ENCODE measurements around the gene TLCD2. TPM values are rescaled to one million over a fixed set of nuclear protein-coding genes. Genes with fewer than 3 reads are reported as not detected.
"Not testable (repeated sequence)": the region's sequence is repeated elsewhere in the genome, so short reads cannot be mapped to it uniquely, and the experiment has no call there.

Gene TLCD2
- total RNA-seq, 1 donor from 2014 or later = 0.13 TPM

- Mint-ChIP-seq H3K27me3 (ENCODE audit: insufficient read depth) (no peaks in the 10 kb centered on the region), H3K4me1 (ENCODE audit: low read depth) (peaks cover 36% of the 10 kb centered on the region), H3K27ac (peak within 1 kb of the TSS; percentile 93), H3K9me3 (no peaks in the 10 kb centered on the region), H3K36me3 (ENCODE audit: low read depth) (peaks cover 48% of the 10 kb centered on the region), H3K4me3 (peak within 1 kb of the TSS; percentile 97)
- intact Hi-C loops (cut with micrococcal nuclease) = loop anchor here (1.0 to 2.0 kb wide), 5 partner anchors 32 to 652 kb away; partner anchors contain the start of genes RILP, TSR1 and WDR81
- peak; percentile 98 for DNase-seq (ENCODE audit: low spot score)
Observed at GRCh38 chr17:1684378-1685189, 25.6 kb downstream of the TLCD2 start, which contains the start of gene PRPF8. PRPF8 (minus strand) TSS chr17:1684867; CDS start chr17:1684571, 296 bp downstream.

- H3K36me3 Mint-ChIP-seq (ENCODE audit: low read depth) = peaks cover 59% of the 10 kb centered on the region
Observed at GRCh38 chr17:1683459-1683858, 26.7 kb downstream of the TLCD2 start.

GRCh38 chr17:1676401-1676800 lies 33.8 kb downstream of the TLCD2 start:
- peaks cover 13% of the 10 kb centered on the region for H3K4me1 Mint-ChIP-seq (ENCODE audit: low read depth)
- DNase-seq (ENCODE audit: low spot score) = no peak
- H3K27ac Mint-ChIP-seq = no peak overlapping the region
- H3K27me3 Mint-ChIP-seq (ENCODE audit: insufficient read depth) = no peaks in the 10 kb centered on the region
- peaks cover 72% of the 10 kb centered on the region for H3K36me3 Mint-ChIP-seq (ENCODE audit: low read depth)
- no peak overlapping the region for H3K4me3 Mint-ChIP-seq
- intact Hi-C loops (cut with micrococcal nuclease) = no loop called here
- H3K9me3 Mint-ChIP-seq = no peaks in the 10 kb centered on the region

More at GRCh38 chr17:1683459-1683858, 26.7 kb downstream of the TLCD2 start:
- Mint-ChIP-seq H3K27ac (peak overlapping the region; percentile 93), H3K4me1 (ENCODE audit: low read depth) (peaks cover 36% of the 10 kb centered on the region), H3K27me3 (ENCODE audit: insufficient read depth) (no peaks in the 10 kb centered on the region), H3K4me3 (peak overlapping the region; percentile 97), H3K9me3 (no peaks in the 10 kb centered on the region)
- DNase-seq (ENCODE audit: low spot score) = no peak
- intact Hi-C loops (cut with micrococcal nuclease) = no loop called here

- Mint-ChIP-seq H3K27me3 (ENCODE audit: insufficient read depth) (no peaks in the 10 kb centered on the region), H3K9me3 (no peaks in the 10 kb centered on the region), H3K27ac (no peak overlapping the region), H3K4me3 (no peak overlapping the region), H3K4me1 (ENCODE audit: low read depth) (peaks cover 14% of the 10 kb centered on the region), H3K36me3 (ENCODE audit: low read depth) (peaks cover 59% of the 10 kb centered on the region)
- no peak for DNase-seq (ENCODE audit: low spot score)
- intact Hi-C loops (cut with micrococcal nuclease) = no loop called here
Observed at GRCh38 chr17:1673041-1673785, 37.0 kb downstream of the TLCD2 start.

- intact Hi-C loops (cut with micrococcal nuclease) = not testable (repeated sequence)
Observed at GRCh38 chr17:1663934-1664333, 46.2 kb downstream of the TLCD2 start.

GRCh38 chr17:1661045-1661444 lies 49.1 kb downstream of the TLCD2 start:
- intact Hi-C loops (cut with micrococcal nuclease) = no loop called here
- Mint-ChIP-seq H3K36me3 (ENCODE audit: low read depth) (peaks cover 55% of the 10 kb centered on the region), H3K27ac (no peak overlapping the region), H3K9me3 (no peaks in the 10 kb centered on the region), H3K4me3 (no peak overlapping the region), H3K27me3 (ENCODE audit: insufficient read depth) (no peaks in the 10 kb centered on the region), H3K4me1 (ENCODE audit: low read depth) (no peaks in the 10 kb centered on the region)
- no peak for DNase-seq (ENCODE audit: low spot score)

More at GRCh38 chr17:1663934-1664333, 46.2 kb downstream of the TLCD2 start:
- not testable (repeated sequence) for H3K9me3 Mint-ChIP-seq; H3K27ac Mint-ChIP-seq; DNase-seq (ENCODE audit: low spot score); H3K27me3 Mint-ChIP-seq (ENCODE audit: insufficient read depth); H3K4me1 Mint-ChIP-seq (ENCODE audit: low read depth); H3K4me3 Mint-ChIP-seq
- peaks cover 47% of the 10 kb centered on the region for H3K36me3 Mint-ChIP-seq (ENCODE audit: low read depth)

GRCh38 chr17:1658100-1658499 lies 52.1 kb downstream of the TLCD2 start:
- Mint-ChIP-seq H3K36me3 (ENCODE audit: low read depth) (peaks cover 68% of the 10 kb centered on the region), H3K27ac (no peak overlapping the region), H3K27me3 (ENCODE audit: insufficient read depth) (no peaks in the 10 kb centered on the region), H3K9me3 (no peaks in the 10 kb centered on the region), H3K4me1 (ENCODE audit: low read depth) (no peaks in the 10 kb centered on the region), H3K4me3 (no peak overlapping the region)
- DNase-seq (ENCODE audit: low spot score) = no peak
- intact Hi-C loops (cut with micrococcal nuclease) = no loop called here

GRCh38 chr17:1653735-1654134 lies 56.4 kb downstream of the TLCD2 start:
- no peak overlapping the region for H3K27ac Mint-ChIP-seq
- DNase-seq (ENCODE audit: low spot score) = no peak
- H3K27me3 Mint-ChIP-seq (ENCODE audit: insufficient read depth) = no peaks in the 10 kb centered on the region
- H3K4me3 Mint-ChIP-seq = no peak overlapping the region
- intact Hi-C loops (cut with micrococcal nuclease) = no loop called here
- H3K4me1 Mint-ChIP-seq (ENCODE audit: low read depth) = no peaks in the 10 kb centered on the region
- peaks cover 65% of the 10 kb centered on the region for H3K36me3 Mint-ChIP-seq (ENCODE audit: low read depth)
- H3K9me3 Mint-ChIP-seq = no peaks in the 10 kb centered on the region

GRCh38 chr17:1652794-1653193 lies 57.4 kb downstream of the TLCD2 start:
- H3K9me3 Mint-ChIP-seq; H3K27ac Mint-ChIP-seq; H3K4me1 Mint-ChIP-seq (ENCODE audit: low read depth); intact Hi-C loops (cut with micrococcal nuclease); H3K27me3 Mint-ChIP-seq (ENCODE audit: insufficient read depth); DNase-seq (ENCODE audit: low spot score): not testable (repeated sequence)
- H3K4me3 Mint-ChIP-seq = peak overlapping the region; percentile 26
- peaks cover 56% of the 10 kb centered on the region for H3K36me3 Mint-ChIP-seq (ENCODE audit: low read depth)

Other genes with a start within 250 kb of the TLCD2 start
- 31.1 and 44.0 TPM in 2 replicates for gene MYO1C, start 217.7 kb downstream of the TLCD2 start, total RNA-seq
- gene INPP5K, start 193.8 kb downstream of the TLCD2 start, total RNA-seq = 23.9 and 24.7 TPM in 2 replicates
- gene PITPNA, start 147.6 kb downstream of the TLCD2 start, total RNA-seq = 72.7 and 74.2 TPM in 2 replicates
- gene SLC43A2, start 81.5 kb downstream of the TLCD2 start, total RNA-seq = 1.7 and 2.5 TPM in 2 replicates
- gene SCARF1, start 64.6 kb downstream of the TLCD2 start, total RNA-seq = 7.3 and 9.3 TPM in 2 replicates
- gene RILP, start 60.5 kb downstream of the TLCD2 start, total RNA-seq = 6.8 and 7.4 TPM in 2 replicates
- gene PRPF8, start 25.5 kb downstream of the TLCD2 start, total RNA-seq = 405 and 410 TPM in 2 replicates
- 21.6 and 21.9 TPM in 2 replicates for gene WDR81, start 14.3 kb upstream of the TLCD2 start, total RNA-seq
- gene SERPINF2, start 32.5 kb upstream of the TLCD2 start, total RNA-seq = 0.12 and 0.41 TPM in 2 replicates
- not detected in 2 replicates for gene SERPINF1, start 51.7 kb upstream of the TLCD2 start, total RNA-seq
- gene SMYD4, start 119.5 kb upstream of the TLCD2 start, total RNA-seq = 28.4 and 33.4 TPM in 2 replicates
- gene RPA1, start 119.6 kb upstream of the TLCD2 start, total RNA-seq = 266 and 269 TPM in 2 replicates